ENCODE data around the gene SMCO3. TPM values are rescaled to one million over a fixed set of nuclear protein-coding genes. Genes with fewer than 3 reads are reported as not detected.

Gene SMCO3
- polyA plus RNA-seq, 4 donors = 0.06 to 0.25 TPM; not detected in 2

- 75 to 79% (median 77%) methylated on average over 4 of the region's 4 CpGs for WGBS, 3 donors
- Histone ChIP-seq H3K27ac (ENCODE audit: low read depth in 1 of 3, low read length in 2 of 3) (no peak overlapping the region), H3K36me3 (ENCODE audit: control insufficient read depth in 3 of 3, insufficient read depth in 2 of 3, low read depth in 1 of 3, low read length in 3 of 3) (peaks cover 9 to 14% (median 13%) of the 10 kb centered on the region in 3 donors), H3K4me3 (ENCODE audit: low read depth in 1 of 3, low read length in 3 of 3) (no peak overlapping the region), H3K27me3 (ENCODE audit: control insufficient read depth in 3 of 3, insufficient read depth in 3 of 3, low read length in 3 of 3) (no peaks in the 10 kb centered on the region), H3K4me1 (ENCODE audit: control insufficient read depth in 3 of 3, insufficient read depth in 2 of 3, low read depth in 1 of 3, low read length in 2 of 3) (no peaks in the 10 kb centered on the region), H3K9me3 (ENCODE audit: control insufficient read depth in 2 of 2, insufficient read depth in 1 of 2, low read depth in 1 of 2, low read length in 1 of 2) (no peaks in the 10 kb centered on the region)
- FAIRE-seq (no peak), DNase-seq (no peak)
These were observed 18.9 kb downstream of the SMCO3 start for GRCh38 chr12:14795028-14795448.

DNA sequence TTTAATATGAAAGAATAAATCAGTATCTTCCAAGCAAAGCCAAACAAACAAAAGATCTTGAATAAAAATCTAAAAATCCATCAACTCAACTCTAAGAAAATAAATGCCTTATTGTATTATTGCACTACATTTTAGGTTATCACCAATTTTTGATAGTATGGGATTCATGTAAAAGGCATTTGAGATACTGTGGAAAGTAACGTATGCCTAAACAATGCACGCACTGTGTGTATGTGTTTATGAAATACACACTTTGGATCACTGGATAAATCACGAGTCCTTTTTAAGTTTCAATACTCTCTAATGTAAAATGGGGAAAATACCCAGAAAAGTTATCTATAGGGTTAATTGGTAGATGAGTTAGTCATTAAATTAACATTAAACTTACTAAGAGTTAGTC, 28.4 kb downstream of the SMCO3 start:
- no peaks in the 10 kb centered on the region for H3K9me3 ChIP-seq (ENCODE audit: control insufficient read depth in 2 of 2, insufficient read depth in 1 of 2, low read depth in 1 of 2, low read length in 1 of 2)
- DNase-seq (no peak), FAIRE-seq (no peak)
- no peak overlapping the region for H3K4me3 ChIP-seq (ENCODE audit: low read depth in 1 of 3, low read length in 3 of 3)
- no peaks in the 10 kb centered on the region for H3K4me1 ChIP-seq (ENCODE audit: control insufficient read depth in 3 of 3, insufficient read depth in 2 of 3, low read depth in 1 of 3, low read length in 2 of 3)
- H3K36me3 ChIP-seq (ENCODE audit: control insufficient read depth in 3 of 3, insufficient read depth in 2 of 3, low read depth in 1 of 3, low read length in 3 of 3) = peaks cover 7 to 23% (median 20%) of the 10 kb centered on the region in 3 donors
- no peak overlapping the region for H3K27ac ChIP-seq (ENCODE audit: low read depth in 1 of 3, low read length in 2 of 3)
- H3K27me3 ChIP-seq (ENCODE audit: control insufficient read depth in 3 of 3, insufficient read depth in 3 of 3, low read length in 3 of 3) = no peaks in the 10 kb centered on the region
- 91 to 96% (median 94%) methylated on average over 3 of the region's 3 CpGs for WGBS, 3 donors

DNA sequence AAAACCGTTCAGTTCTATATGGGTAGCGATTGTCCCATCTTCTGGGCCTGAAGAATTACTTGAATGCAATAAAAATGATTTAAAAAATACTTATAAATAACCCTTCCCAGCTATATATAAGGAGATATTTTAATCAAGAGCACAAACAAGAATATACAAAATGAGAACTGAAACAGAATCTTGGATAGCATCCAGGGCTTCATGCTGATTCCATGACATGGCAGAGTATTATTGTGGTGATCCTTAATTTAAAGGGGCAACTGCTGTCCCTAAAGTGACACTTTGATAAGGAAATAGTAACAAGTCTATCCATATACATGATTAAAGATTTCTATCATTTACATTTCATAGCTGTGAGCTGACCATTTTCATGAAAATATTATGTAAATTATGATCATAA, 29.5 kb downstream of the SMCO3 start:
- Histone ChIP-seq H3K9me3 (ENCODE audit: control insufficient read depth in 2 of 2, insufficient read depth in 1 of 2, low read depth in 1 of 2, low read length in 1 of 2) (no peaks in the 10 kb centered on the region), H3K4me1 (ENCODE audit: control insufficient read depth in 3 of 3, insufficient read depth in 2 of 3, low read depth in 1 of 3, low read length in 2 of 3) (no peaks in the 10 kb centered on the region), H3K36me3 (ENCODE audit: control insufficient read depth in 3 of 3, insufficient read depth in 2 of 3, low read depth in 1 of 3, low read length in 3 of 3) (peaks cover 4 to 20% (median 16%) of the 10 kb centered on the region in 3 donors), H3K27me3 (ENCODE audit: control insufficient read depth in 3 of 3, insufficient read depth in 3 of 3, low read length in 3 of 3) (no peaks in the 10 kb centered on the region), H3K27ac (ENCODE audit: low read depth in 1 of 3, low read length in 2 of 3) (no peak overlapping the region), H3K4me3 (ENCODE audit: low read depth in 1 of 3, low read length in 3 of 3) (no peak overlapping the region)
- WGBS, 3 donors = 92 to 97% (median 96%) methylated on average over 2 of the region's 2 CpGs
- FAIRE-seq = no peak
- no peak for DNase-seq

- Histone ChIP-seq H3K36me3 (ENCODE audit: control insufficient read depth in 3 of 3, insufficient read depth in 2 of 3, low read depth in 1 of 3, low read length in 3 of 3) (peaks cover 4 to 9% (median 5%) of the 10 kb centered on the region in 3 donors), H3K4me3 (ENCODE audit: low read depth in 1 of 3, low read length in 3 of 3) (no peak overlapping the region), H3K27me3 (ENCODE audit: control insufficient read depth in 3 of 3, insufficient read depth in 3 of 3, low read length in 3 of 3) (no peaks in the 10 kb centered on the region), H3K4me1 (ENCODE audit: control insufficient read depth in 3 of 3, insufficient read depth in 2 of 3, low read depth in 1 of 3, low read length in 2 of 3) (no peaks in the 10 kb centered on the region), H3K27ac (ENCODE audit: low read depth in 1 of 3, low read length in 2 of 3) (no peak overlapping the region), H3K9me3 (ENCODE audit: control insufficient read depth in 2 of 2, insufficient read depth in 1 of 2, low read depth in 1 of 2, low read length in 1 of 2) (no peaks in the 10 kb centered on the region)
- FAIRE-seq (no peak), DNase-seq (no peak)
These were observed 31.2 kb downstream of the SMCO3 start for GRCh38 chr12:14782756-14783155.

GRCh38 chr12:14781563-14781962, 32.4 kb downstream of the SMCO3 start:
- Histone ChIP-seq H3K4me3 (ENCODE audit: low read depth in 1 of 3, low read length in 3 of 3) (no peak overlapping the region), H3K4me1 (ENCODE audit: control insufficient read depth in 3 of 3, insufficient read depth in 2 of 3, low read depth in 1 of 3, low read length in 2 of 3) (peaks cover 0 to 10% (median 0%) of the 10 kb centered on the region in 3 donors), H3K9me3 (ENCODE audit: control insufficient read depth in 2 of 2, insufficient read depth in 1 of 2, low read depth in 1 of 2, low read length in 1 of 2) (no peaks in the 10 kb centered on the region), H3K36me3 (ENCODE audit: control insufficient read depth in 3 of 3, insufficient read depth in 2 of 3, low read depth in 1 of 3, low read length in 3 of 3) (peaks cover 0 to 3% (median 0%) of the 10 kb centered on the region in 3 donors), H3K27ac (ENCODE audit: low read depth in 1 of 3, low read length in 2 of 3) (no peak overlapping the region), H3K27me3 (ENCODE audit: control insufficient read depth in 3 of 3, insufficient read depth in 3 of 3, low read length in 3 of 3) (no peaks in the 10 kb centered on the region)
- DNase-seq = no peak
- 61 to 67% (median 64%) methylated on average over 2 of the region's 2 CpGs for WGBS, 3 donors
- no peak for FAIRE-seq

DNA sequence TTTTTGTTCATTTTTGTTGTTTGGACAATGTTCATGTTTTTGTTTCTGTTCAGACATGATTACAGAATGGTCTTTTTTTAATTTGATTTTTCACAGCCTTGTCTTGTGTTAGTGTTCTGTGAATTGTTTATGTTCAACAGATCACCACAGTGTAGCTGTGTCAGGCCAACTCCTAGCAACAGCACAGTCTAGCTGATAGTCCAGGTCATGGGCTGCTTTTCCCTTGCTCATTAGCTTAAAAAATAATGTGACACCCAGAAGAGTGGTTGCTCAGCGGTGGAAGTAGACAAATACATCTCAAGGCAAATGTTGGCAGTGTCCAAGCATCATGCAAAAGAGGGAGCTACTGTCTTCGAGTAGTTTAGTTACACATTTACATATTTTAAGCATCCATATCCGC, 33.1 kb downstream of the SMCO3 start:
- DNase-seq = no peak
- H3K27ac ChIP-seq (ENCODE audit: low read depth in 1 of 3, low read length in 2 of 3) = no peak overlapping the region
- FAIRE-seq = no peak

DNA sequence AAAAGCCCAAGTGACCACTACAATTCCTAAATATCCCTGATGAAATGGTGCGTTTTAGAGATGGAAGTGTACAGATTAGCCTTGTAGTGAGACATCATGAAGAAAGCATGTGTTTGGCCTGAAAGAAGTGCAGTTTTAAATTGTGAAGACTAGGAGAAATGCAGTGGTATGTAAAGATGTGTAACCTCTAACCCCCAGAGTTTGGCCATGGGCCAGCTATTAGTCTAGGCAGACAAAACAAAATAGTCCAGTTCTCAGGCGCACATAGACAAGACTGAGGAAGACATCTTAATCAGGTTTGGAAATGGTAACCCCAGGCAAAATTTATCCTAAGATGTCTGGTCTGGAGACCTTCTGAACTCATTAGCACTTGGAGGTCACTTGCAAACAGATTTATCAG, 34.1 kb downstream of the SMCO3 start:
- Histone ChIP-seq H3K4me3 (ENCODE audit: low read depth in 1 of 3, low read length in 3 of 3) (no peak overlapping the region), H3K27ac (ENCODE audit: low read depth in 1 of 3, low read length in 2 of 3) (no peak overlapping the region), H3K36me3 (ENCODE audit: control insufficient read depth in 3 of 3, insufficient read depth in 2 of 3, low read depth in 1 of 3, low read length in 3 of 3) (no peaks in the 10 kb centered on the region), H3K27me3 (ENCODE audit: control insufficient read depth in 3 of 3, insufficient read depth in 3 of 3, low read length in 3 of 3) (no peaks in the 10 kb centered on the region), H3K9me3 (ENCODE audit: control insufficient read depth in 2 of 2, insufficient read depth in 1 of 2, low read depth in 1 of 2, low read length in 1 of 2) (no peaks in the 10 kb centered on the region), H3K4me1 (ENCODE audit: control insufficient read depth in 3 of 3, insufficient read depth in 2 of 3, low read depth in 1 of 3, low read length in 2 of 3) (peaks cover 0 to 18% (median 6%) of the 10 kb centered on the region in 3 donors)
- no peak for FAIRE-seq
- whole genome bisulfite sequencing, 3 donors = 94 to 99% (median 98%) methylated on average over 2 of the region's 2 CpGs
- DNase-seq = no peak

More for the DNA sequence above, 33.1 kb downstream of the SMCO3 start:
- 82 to 90% (median 84%) methylated on average over 3 of the region's 3 CpGs for WGBS, 3 donors
- H3K36me3 ChIP-seq (ENCODE audit: control insufficient read depth in 3 of 3, insufficient read depth in 2 of 3, low read depth in 1 of 3, low read length in 3 of 3) = peaks cover 0 to 3% (median 0%) of the 10 kb centered on the region in 3 donors
- H3K9me3 ChIP-seq (ENCODE audit: control insufficient read depth in 2 of 2, insufficient read depth in 1 of 2, low read depth in 1 of 2, low read length in 1 of 2) = no peaks in the 10 kb centered on the region
- peaks cover 0 to 16% (median 5%) of the 10 kb centered on the region in 3 donors for H3K4me1 ChIP-seq (ENCODE audit: control insufficient read depth in 3 of 3, insufficient read depth in 2 of 3, low read depth in 1 of 3, low read length in 2 of 3)
- no peaks in the 10 kb centered on the region for H3K27me3 ChIP-seq (ENCODE audit: control insufficient read depth in 3 of 3, insufficient read depth in 3 of 3, low read length in 3 of 3)
- no peak overlapping the region for H3K4me3 ChIP-seq (ENCODE audit: low read depth in 1 of 3, low read length in 3 of 3)

DNA sequence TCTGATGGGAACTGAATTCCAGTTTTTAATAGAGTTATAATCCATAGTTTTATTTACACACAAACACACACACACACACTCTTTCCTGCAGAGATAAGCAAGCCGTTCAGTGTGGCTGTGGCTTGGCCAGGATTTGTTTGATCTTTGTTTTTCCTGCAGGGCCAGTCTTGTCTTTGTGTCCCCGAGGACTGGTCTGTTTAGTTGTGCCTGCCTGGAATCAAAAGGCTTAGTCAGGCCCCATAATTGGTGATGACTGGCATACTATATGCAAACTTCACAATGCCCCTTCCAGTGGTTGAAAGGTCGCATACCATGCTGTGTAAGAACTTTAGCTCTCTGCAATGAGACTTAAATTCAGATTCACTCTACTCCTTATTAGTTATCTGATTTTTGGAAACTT, 36.7 kb downstream of the SMCO3 start:
- Histone ChIP-seq H3K4me3 (ENCODE audit: low read depth in 1 of 3, low read length in 3 of 3) (no peak overlapping the region), H3K27ac (ENCODE audit: low read depth in 1 of 3, low read length in 2 of 3) (no peak overlapping the region), H3K4me1 (ENCODE audit: control insufficient read depth in 3 of 3, insufficient read depth in 2 of 3, low read depth in 1 of 3, low read length in 2 of 3) (peaks cover 0 to 18% (median 6%) of the 10 kb centered on the region in 3 donors), H3K9me3 (ENCODE audit: control insufficient read depth in 2 of 2, insufficient read depth in 1 of 2, low read depth in 1 of 2, low read length in 1 of 2) (no peaks in the 10 kb centered on the region), H3K27me3 (ENCODE audit: control insufficient read depth in 3 of 3, insufficient read depth in 3 of 3, low read length in 3 of 3) (no peaks in the 10 kb centered on the region), H3K36me3 (ENCODE audit: control insufficient read depth in 3 of 3, insufficient read depth in 2 of 3, low read depth in 1 of 3, low read length in 3 of 3) (no peaks in the 10 kb centered on the region)
- WGBS, 3 donors = 23 to 42% (median 27%) methylated on average over 3 of the region's 3 CpGs
- no peak for FAIRE-seq
- peak in 1 of 2 donors; percentile 35 for DNase-seq

GRCh38 chr12:14776236-14776961, 37.6 kb downstream of the SMCO3 start:
- FAIRE-seq = no peak
- DNase-seq = peak in 1 of 2 donors; percentile 20
- Histone ChIP-seq H3K9me3 (ENCODE audit: control insufficient read depth in 2 of 2, insufficient read depth in 1 of 2, low read depth in 1 of 2, low read length in 1 of 2) (no peaks in the 10 kb centered on the region), H3K4me3 (ENCODE audit: low read depth in 1 of 3, low read length in 3 of 3) (no peak overlapping the region), H3K27ac (ENCODE audit: low read depth in 1 of 3, low read length in 2 of 3) (peak overlapping the region in 2 of 3 donors; percentile 53 to 99), H3K27me3 (ENCODE audit: control insufficient read depth in 3 of 3, insufficient read depth in 3 of 3, low read length in 3 of 3) (no peaks in the 10 kb centered on the region), H3K36me3 (ENCODE audit: control insufficient read depth in 3 of 3, insufficient read depth in 2 of 3, low read depth in 1 of 3, low read length in 3 of 3) (no peaks in the 10 kb centered on the region), H3K4me1 (ENCODE audit: control insufficient read depth in 3 of 3, insufficient read depth in 2 of 3, low read depth in 1 of 3, low read length in 2 of 3) (peaks cover 0 to 24% (median 6%) of the 10 kb centered on the region in 3 donors)
- 49 to 71% (median 52%) methylated on average over 5 of the region's 5 CpGs for WGBS, 3 donors

All from small intestine (tissue), 7 donors.